HG02970 (cell line): ENCODE results near the gene ATXN7.

Experiments
- ATAC-seq: cut with Tn5 transposase; IDR thresholded peaks from one replicate; pipeline ENCODE4 v1.9.1; 2021; ENCODE audit warnings: mild to moderate bottlenecking, moderate library complexity, moderate number of reproducible peaks; ENCODE audit not compliant: unreplicated experiment, low FRiP score

ATXN7 gene

GRCh38 chr3:64008487-64009351, 145.1 kb downstream of the ATXN7 start:
- no peak for ATAC-seq

DNA sequence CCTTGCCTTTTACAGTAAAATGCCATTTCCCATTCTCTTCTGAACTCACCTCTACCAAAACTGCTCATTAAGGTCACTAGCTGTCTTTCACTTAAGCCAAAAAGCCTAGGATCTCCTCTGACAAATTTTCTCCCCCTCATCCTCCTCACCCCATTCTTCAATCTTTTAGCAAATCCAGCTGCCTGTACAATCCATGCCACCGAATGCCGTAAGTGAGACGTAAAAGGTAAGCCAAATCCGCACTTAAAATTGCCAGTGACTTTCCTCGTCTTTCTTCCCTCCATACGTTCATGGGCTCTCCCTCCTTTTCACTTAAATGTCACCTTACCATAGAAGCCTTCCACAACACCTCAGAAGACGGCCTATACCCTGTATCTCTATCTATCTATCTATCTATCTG, 145.9 kb downstream of the ATXN7 start:
- ATAC-seq: no peak

- ATAC-seq: no peak
Observed at GRCh38 chr3:64010199-64010598, 146.5 kb downstream of the ATXN7 start.

DNA sequence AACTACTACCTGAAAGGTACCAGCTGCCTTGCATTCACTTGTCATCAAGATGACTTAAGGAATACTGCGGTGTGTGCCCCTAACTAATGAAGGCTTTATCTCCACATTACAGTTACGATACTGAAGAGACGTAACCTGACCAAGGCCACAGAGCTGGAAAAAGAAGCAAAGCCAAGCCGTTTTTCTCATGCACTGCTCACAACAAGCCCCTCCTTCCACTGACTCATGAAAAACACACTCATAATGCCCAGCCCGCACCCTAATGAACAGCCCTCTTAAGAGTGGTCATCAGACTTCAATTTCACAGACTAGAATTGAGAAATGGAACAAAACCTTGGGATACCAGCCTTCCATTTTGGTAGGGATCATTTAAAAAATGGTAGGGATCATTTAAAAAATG, 148.0 kb downstream of the ATXN7 start:
- ATAC-seq: no peak

- ATAC-seq: no peak
Observed at GRCh38 chr3:64016941-64017620, 153.4 kb downstream of the ATXN7 start.

DNA sequence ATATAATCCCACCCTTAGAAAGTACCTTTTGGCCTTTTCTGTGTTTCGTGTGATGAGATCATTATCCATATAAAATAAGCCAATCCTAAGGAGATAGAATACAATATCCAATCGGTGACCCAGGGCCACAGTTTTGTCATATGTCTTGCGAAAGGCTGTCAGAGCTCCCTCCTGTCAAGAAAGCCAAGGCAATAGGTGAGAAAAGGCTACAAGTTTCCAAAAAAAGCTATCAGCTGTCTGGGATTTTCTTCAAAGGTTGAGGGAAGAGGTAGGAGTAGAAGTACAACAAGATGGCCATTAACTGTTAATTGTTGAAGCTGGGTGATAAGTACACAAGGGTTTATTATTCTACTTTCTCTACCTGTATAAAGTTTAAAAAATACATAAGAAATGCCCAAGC, 155.6 kb downstream of the ATXN7 start:
- no peak for ATAC-seq

GRCh38 chr3:64019879-64020278, 156.2 kb downstream of the ATXN7 start:
- no peak for ATAC-seq

GRCh38 chr3:64021922-64022321, 158.3 kb downstream of the ATXN7 start:
- ATAC-seq: no peak

DNA sequence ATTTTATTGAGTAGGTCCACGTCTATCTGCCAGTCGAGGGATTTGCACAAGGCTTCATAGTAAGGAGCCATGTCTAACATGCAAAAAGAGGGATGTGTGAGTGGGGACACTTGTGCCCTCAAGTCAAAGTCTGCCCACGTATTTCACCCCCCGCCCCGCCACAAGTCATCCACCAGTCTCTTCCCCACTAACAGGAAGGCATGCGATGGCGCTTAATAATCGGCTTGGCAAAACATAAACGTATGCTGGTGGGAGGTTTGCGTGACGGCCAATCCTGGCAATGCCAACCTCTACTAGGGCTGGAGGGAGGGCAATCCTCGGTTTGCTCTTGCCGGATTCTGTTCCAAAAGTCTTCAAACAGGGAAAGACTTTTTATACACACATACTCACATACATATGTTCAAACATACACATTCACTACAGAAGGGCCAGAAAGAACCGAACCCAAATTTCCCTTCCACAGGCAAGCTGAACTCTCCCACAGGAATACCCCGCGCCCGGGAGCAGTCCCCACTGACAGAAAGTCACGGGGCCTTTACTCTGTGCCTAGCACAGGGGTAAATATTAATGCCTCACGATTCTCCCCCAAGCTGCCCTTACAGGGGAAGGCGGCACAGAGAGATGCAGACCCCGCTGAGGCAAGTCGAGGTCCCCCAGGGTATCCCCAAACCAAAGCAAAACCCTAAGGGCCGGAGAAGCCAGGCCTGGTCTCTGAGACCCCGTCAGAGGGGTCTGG, 159.0 kb downstream of the ATXN7 start:
- no peak for ATAC-seq

DNA sequence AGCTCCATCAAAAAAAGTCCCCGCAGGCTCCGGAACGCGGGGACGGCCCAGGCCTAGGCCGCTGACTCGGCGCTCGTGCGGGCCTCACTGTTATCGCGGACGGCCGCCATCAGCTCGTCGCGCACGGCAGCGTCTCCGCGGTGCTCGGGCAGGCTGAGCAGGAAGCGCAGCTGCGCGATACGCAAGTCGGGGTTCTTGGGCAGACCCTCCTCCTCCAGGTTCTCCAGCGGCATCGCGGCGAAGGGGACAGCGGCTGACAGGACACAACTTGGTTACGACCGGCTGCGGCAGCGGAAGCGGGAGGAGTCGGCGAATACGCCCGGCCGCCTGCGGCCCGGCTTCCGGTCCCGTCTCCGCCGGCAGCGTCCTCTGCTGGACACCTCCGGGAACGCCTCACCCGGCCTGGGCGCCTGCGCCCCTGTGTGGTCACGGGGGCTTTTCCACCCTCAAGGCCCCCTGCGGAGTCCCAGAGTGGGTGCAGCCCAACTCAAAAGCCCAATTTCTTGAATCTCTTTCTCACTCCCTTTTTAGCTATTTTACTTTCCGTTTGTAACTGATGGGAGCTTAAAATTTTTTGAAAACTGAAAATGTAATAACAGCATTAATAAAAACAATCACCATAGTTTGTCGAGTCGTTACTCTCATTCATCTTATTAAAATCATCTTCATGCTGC, 159.7 kb downstream of the ATXN7 start, which contains the start of gene PSMD6:
PSMD6 (minus strand) TSS at position 308 of the 674 bp plus-strand sequence; CDS start at position 233, 75 bp downstream.
- peak; percentile 98 for ATAC-seq

DNA sequence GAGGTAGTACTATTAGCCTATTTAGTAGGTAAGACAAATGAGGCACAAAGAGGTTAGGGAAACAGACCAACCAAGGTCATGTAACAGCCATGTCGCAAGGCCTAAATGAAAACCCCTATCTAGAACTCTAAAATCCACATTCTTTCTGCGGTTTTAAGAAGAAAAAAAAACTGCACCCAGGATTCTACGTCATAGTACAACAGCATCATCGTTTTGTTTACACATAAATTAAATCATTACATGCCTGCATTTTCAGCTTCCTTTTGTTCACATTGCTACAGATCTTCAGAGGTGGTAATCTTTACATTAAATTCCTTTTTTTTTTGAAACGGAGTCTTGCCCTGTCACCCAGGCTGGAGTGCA, 160.2 kb downstream of the ATXN7 start:
- ATAC-seq: no peak

GRCh38 chr3:64026346-64026745, 162.7 kb downstream of the ATXN7 start:
- no peak for ATAC-seq

GRCh38 chr3:64027658-64028057, 164.0 kb downstream of the ATXN7 start:
- no peak for ATAC-seq

- ATAC-seq: no peak
Observed at GRCh38 chr3:64028754-64029153, 165.1 kb downstream of the ATXN7 start.

GRCh38 chr3:64029287-64029686, 165.6 kb downstream of the ATXN7 start:
- ATAC-seq: no peak

- ATAC-seq: peak; percentile 89
Observed at GRCh38 chr3:64030741-64031140, 167.1 kb downstream of the ATXN7 start.

DNA sequence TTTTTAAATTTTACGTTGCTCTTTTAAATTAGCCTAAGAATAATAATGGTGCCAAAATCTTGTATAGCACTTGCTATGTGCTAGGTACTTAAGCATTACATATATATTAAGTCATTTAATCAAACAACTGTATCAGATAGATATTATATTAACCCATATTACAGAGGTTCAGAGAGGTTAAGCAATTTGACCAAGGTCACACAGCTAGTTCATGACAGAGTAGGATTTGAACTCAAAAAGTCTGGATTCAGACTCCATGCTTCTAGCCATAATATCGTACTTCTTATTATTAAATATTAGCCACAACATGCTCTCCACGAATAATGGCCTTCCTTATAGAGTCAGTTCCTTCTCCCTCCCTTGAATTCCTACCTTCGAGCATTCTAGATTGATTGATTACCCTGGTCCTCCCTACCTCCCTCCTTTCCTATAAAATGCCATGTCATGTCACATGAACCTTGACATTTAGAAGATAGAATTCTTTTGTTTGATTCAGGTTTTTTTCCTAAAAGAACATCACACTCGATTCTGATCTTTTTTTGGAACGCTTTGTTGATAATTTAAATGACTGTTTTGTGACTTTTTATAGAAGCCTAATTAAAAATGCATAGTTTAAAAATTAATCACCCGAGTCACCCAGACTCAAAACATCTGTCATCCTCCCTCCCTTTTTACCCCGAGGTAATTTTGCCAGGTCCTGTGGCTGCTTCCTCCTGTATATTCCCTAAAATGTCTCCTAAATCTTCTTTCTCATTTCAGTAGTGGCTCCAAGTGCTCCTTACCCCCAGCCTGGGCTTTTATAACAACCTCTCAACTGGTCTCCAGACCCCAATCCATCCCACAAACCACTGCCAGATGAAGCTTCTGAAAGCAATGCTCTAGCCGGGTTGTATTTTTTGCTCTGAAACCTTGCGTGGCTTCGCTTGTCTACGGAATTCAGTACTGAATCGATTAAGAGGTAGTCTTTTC, 168.2 kb downstream of the ATXN7 start:
- no peak for ATAC-seq

- ATAC-seq: no peak
Observed at GRCh38 chr3:64033069-64033468, 169.4 kb downstream of the ATXN7 start.

DNA sequence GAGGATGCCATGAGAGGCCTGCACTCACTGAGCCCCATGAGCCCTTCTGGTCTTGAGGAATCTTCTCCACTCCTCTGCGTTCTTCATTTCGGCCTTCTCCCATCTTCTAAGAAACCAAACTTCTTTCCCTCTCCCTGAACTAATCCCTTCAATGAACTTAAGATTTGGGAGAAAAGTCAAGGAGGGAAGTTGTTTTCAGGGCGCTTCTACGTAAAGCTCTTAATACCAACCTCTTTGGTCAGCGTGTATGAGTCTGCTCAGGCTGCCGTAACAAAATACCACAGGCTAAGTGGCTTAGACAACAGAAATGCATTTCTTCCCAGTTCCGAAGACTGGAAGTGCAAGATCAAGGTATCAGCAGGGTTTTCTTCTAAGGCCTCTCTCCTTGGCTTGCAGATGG, 173.4 kb downstream of the ATXN7 start:
- no peak for ATAC-seq
